GM19043 (cell line): ENCODE results near the gene ADAMTSL4.
"Not testable (repeated sequence)": the region's sequence is repeated elsewhere in the genome, so short reads cannot be mapped to it uniquely, and the experiment has no call there.

ENCODE experiments used
- ATAC-seq: cut with Tn5 transposase; IDR thresholded peaks from one replicate; pipeline ENCODE4 v1.9.1; 2021; ENCODE audit warnings: low read depth; ENCODE audit not compliant: unreplicated experiment

Gene ADAMTSL4

DNA sequence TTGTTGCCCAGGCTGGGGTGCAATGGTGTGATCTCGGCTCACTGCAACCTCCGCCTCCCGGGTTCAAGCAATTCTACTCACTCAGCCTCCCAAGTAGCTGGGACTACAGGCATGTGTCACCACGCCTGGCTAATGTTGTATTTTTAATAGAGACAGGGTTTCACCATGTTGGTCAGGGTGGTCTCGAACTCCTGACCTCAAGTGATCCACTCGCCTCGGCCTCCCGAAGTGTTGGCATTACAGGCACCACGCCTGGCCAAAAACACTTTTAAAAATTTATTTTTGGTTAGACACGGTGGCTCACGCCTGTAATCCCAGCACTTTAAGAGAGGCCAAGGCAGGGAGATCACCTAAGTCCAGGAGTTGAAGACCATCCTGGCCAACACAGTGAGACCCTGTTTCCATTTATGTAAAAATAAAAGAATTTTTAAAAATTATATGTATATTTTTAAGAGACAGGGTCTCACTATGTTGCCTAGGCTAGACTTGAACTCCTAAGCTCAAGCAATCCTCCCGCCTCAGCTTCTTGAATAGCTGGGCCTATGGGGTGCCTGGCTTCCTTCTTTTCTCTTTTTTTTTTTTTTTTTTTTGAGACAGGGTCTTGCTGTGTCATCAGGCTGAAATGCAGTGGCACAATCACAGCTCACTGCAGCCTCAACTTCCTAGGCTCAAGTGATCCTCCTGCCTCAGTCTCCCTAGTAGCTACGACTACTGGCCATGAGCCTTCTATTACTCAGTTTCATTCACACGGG, 16.2 kb downstream of the ADAMTSL4 start:
- ATAC-seq = not testable (repeated sequence)

GRCh38 chr1:150566589-150567340, 17.6 kb downstream of the ADAMTSL4 start:
- no peak for ATAC-seq

- peak; percentile 35 for ATAC-seq
Measured at GRCh38 chr1:150567341-150567716, 18.1 kb downstream of the ADAMTSL4 start.

- peak; percentile 3 for ATAC-seq
Measured at GRCh38 chr1:150567717-150568593, 18.7 kb downstream of the ADAMTSL4 start.

- ATAC-seq = no peak
Measured at GRCh38 chr1:150568594-150568966, 19.4 kb downstream of the ADAMTSL4 start.

DNA sequence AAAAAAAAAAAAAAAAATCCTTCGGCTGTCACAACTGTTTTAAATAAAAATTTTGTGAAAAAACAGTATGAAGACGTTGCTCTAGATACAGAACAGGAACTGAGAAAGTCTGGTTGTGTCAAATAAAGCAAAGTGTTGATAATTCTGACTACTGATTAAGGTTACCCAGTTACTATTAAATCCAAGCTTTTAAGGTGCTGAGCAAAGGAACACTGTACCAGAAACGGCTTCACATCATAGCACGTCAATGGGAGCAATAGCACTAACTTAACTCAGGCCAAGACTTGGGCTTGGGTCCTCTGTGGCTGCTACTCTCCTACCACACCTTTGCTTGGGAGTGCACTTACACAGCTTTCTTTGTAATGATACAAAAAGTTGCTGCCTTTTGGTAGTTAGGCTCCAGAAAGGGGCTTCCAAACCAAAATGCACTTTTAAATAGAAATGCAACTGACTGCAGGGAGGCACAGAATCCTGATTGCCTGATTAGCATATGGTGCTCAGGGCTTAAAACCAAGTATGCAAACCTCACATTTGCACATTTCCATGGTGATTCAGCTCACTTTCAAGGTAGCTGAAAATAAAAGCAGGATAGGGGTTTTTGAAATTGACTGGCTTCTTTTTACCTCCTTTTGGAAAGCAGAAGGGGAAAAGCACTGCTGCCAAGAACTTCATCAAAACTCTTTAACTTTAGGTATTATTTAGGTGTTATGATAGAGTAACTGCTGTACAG, 23.9 kb downstream of the ADAMTSL4 start:
- ATAC-seq = no peak

DNA sequence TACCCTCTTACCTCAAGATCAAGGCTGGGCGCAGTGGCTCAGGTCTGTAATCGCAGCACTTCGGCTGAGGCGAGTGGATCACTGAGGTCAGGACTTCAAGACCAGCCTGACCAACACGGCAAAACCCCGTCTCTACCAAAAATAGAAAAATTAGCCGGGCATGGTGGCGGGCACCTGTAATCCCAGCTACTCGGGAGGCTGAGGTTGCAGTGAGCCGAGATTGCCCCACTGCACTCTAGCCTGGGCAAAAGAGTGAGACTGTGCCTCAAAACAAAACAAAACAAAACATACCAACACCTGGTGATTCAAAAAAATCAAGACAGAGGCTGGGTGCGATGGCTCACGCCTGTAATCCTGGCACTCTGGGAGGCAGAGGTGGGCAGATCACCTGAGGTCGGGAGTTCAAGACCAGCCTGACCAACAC, 24.5 kb downstream of the ADAMTSL4 start:
- not testable (repeated sequence) for ATAC-seq

DNA sequence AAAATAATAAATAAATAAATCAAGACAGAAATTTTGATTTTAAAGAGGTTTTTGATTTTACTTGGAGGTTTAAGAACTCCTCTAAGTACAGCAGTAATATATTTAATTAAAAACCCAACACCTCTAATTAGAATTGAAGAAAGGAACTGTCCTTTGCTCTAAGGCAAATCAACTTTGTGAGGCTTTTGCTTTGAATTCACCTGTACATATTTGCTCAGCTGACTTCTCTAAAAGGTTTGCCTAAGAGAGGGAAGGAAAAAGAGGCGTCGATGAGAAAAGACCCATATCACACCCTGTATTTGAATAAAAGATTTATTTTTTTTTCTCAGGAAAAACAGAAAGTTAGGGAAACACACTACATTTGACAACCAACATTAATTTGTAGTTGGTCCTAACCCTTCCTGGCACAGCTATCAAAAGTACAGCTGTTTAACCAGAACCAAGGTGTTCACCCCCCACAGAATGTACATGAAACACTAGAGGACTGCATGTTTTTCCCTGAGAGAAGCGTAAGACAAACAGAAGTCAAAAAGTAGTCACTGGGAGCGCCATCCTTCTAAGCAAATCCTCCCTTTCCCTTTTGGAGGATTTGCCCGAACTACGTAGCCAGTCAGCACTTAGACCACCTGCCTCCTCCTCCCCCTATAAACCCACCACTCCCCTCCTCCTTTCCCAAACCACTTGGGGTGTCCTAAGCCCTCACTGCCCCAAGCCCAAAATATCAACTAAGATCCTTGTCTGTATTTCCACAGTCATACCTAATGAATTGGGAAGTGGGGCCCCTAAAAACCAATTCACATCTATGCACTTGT, 25.3 kb downstream of the ADAMTSL4 start:
- ATAC-seq = no peak

- no peak for ATAC-seq
Measured at GRCh38 chr1:150575072-150575489, 25.9 kb downstream of the ADAMTSL4 start.

DNA sequence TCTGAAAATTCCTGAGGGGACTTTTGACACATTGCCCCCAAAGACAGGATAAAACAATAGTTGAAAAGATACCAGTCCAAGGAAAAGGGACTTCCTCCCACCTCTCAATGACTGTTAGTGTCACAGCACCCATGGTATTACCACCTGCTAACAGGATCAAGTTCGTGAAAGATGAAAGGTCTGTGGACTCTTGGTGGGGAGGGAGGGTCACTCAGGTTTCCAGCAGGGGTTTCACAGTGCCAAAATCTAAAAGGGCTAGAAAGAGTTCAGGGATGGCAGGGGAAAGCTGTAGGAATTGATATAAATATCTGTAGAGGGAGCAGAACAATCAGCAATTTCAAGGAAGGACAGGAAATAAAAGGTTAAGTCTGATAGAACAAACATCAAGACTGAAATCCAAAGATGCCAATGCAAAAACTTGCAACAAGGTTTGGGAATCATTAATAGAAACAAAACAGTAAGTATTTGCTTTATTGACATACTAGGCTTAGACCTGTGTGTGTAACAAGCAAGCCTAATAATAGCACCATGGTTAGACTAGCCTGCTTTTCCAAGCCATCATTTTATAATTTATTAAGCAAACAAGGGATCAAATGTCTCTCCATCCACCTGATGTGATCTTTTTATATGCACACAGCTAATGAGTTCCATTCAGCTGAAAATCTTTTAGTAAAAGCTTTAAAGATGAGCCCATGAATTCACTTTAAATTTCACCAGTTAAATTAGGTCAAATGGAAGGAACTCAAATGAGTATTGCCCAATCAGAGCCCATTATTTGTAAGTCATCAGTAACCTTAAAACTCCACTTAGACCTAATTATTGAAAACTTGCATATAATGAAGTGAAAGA, 26.5 kb downstream of the ADAMTSL4 start:
- ATAC-seq = no peak

DNA sequence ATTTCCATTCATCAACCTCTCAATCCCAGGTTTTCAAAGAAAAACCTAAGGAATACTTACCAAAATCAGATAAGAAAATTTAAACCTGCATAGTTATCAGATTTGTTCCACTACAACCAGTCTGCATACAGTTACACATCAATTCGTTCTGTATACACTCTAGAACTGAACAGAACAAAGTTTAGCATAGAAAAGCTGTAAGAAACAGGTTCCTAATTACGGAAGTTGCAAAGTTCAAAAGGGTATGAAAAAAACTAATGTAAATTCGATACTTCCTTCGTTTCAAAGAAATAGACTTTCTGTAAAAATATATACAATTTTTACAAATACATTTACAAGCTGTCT, 27.1 kb downstream of the ADAMTSL4 start:
- no peak for ATAC-seq

- no peak for ATAC-seq
Measured at GRCh38 chr1:150576794-150577556, 27.8 kb downstream of the ADAMTSL4 start.

DNA sequence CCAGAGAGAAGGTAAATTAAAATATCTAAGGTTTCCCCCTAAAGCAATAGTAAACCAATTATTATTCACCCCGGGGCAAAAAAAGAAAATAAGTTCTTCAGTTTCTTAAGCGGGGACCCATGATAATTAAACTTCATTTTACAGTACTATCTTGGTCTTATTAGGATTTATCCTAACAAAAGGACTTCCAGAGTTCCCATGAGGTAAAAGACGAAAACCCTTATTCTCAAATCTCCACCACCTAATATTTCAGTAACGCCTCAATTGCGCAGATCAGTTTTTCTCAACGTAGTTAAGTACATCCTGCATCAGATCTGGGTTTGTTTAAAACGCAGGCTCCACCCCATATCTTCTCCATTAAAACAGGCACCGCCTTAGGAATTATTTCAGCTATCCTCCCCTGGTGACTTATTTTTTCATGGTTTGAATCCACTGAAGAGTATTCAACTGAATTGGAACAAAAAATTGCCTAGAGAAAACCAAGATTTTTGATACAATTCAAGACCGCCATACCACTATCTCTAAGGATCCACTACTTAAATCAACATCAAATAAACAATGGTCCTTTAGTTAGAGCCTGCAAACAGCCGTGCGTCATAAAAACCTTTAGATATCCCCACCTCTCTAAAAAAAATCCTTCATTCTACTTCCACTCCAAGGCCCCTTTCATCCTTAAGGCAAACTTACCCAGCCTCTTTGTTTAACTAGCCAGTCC, 28.5 kb downstream of the ADAMTSL4 start:
- no peak for ATAC-seq

GRCh38 chr1:150578272-150579109, 29.3 kb downstream of the ADAMTSL4 start:
- ATAC-seq = no peak

DNA sequence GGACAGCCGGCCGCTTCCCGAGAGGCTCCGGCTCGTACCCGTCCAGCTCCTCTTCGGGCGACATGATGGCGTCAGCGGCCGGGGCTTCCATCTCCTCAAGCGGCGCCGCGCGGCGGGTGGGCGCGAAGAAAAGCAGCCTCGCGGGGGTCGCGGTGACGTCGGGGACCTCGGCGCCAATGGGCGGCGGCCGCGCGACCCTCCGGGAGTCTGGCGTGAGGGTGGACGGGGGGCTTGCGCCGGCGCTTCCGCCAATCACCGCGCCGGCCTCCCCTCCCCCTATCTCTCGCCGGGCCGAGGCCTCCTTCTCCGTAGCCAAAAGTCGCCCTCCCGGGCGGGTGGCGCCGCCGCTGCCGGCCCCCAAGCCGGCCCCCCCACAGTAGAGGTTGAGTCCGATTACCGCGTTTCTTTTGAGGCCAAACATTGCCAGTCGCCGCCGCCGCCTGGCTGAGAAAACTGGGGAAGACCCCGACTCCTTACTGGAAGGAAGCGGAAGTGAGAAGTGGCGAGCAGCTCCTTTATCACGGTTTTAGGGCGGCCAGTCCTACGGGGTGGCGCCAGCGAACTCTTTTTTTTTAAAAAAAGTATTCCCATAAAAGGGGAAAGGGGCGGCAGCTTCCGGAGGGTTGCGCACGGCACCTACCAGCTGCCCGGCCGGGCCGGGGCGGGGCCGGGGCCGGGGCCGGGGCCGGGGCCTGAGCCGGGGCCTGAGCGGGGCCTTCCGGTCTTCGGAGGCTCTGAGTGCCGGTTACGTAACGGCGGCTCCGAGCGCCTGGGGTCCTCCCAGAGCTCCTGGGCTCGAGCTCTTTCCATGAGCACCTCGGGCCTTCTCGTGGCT, 30.1 kb downstream of the ADAMTSL4 start, which contains the start of gene MCL1:
MCL1 (minus strand) TSS at position 501 of the 835 bp plus-strand sequence; CDS start at position 421, 80 bp downstream.
- ATAC-seq = peak; percentile 91
